IPS-NIHi7 (cell line): ENCODE results near the gene CIPC.

Source experiments
- DNase-seq: peaks from one replicate; pipeline ENCODE4 v3.0.0; 2012; ENCODE audit warnings: mixed read lengths; ENCODE audit errors: extremely low spot score

The CIPC gene

DNA sequence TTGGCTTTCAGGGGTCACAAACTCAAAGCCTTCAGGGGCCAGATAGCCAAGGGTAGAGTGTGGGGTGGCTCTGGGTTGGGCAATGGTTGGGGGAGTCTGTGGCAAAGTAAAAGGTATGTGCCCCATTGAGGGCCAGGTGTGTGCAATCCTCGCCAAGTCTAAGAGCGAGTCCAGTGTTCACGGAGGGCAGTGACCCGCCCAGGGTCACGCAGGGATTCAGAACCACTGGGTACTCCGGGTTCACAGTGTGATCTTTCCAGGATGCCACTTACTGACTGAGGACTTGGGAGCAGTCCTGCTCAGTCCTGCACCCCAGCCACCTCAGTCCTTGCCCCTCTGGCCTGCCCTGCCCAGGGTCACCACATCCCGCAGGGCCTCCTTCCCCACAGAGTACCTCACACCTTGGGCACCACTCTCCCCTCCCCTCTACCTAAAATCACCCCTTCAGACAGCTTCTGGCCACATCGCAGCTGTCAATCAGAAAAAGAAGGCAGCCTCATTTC, 27.8 kb downstream of the CIPC start:
- DNase-seq = no peak

GRCh38 chr14:77126461-77126990, 28.5 kb downstream of the CIPC start:
- no peak for DNase-seq

- DNase-seq = no peak
These were observed 30.4 kb downstream of the CIPC start for GRCh38 chr14:77128414-77128891.

DNA sequence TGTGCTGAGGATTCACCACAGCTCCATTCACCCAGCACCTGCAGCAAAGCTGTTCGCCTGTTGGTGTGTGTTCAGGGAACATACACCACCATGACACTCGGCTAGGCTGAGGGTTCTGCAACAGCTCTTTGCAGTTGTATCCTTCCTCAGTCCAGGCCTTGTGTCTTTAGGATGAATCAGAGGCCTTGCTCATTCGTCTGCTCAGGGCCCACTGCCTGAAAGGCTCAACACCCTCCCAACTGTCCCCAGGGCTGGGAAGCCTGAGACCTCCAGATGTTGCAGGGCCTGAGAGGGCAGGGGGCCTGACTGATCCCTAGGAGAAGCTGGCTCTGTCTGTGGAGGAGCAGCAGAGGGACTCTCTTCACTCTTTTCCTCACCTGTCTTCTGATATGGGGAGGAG, 32.3 kb downstream of the CIPC start:
- no peak for DNase-seq

- DNase-seq = no peak
These were observed 33.1 kb downstream of the CIPC start for GRCh38 chr14:77131206-77131605.

DNA sequence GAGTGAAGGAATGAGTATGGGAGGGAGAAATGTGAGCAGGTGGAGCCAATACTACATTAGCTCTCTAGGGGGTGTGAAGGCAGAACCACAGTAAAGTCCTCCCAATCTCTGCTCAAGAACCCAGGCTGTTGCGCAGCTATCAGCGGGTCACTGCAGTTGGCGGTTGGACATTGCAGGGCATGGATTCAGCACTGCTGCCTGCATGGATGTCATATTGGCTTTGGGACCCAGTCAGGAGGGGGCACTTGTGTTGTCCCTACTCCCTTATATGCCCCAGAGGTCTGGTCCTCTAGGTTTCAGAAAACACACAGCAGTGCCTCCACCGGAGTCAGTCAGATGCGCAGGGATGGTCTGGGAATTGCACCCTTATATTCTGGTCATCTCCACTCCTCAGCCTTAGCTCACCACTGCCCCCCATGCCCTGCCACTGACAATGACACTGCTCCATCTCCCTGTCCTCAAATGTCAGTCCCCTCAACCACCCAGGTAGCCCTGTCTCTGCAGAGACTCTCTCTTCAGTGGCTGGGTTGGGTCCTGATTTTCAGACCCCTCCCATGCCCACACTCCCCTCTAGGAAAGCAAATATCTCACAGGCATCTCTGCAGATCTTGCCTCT, 33.9 kb downstream of the CIPC start:
- no peak for DNase-seq

DNA sequence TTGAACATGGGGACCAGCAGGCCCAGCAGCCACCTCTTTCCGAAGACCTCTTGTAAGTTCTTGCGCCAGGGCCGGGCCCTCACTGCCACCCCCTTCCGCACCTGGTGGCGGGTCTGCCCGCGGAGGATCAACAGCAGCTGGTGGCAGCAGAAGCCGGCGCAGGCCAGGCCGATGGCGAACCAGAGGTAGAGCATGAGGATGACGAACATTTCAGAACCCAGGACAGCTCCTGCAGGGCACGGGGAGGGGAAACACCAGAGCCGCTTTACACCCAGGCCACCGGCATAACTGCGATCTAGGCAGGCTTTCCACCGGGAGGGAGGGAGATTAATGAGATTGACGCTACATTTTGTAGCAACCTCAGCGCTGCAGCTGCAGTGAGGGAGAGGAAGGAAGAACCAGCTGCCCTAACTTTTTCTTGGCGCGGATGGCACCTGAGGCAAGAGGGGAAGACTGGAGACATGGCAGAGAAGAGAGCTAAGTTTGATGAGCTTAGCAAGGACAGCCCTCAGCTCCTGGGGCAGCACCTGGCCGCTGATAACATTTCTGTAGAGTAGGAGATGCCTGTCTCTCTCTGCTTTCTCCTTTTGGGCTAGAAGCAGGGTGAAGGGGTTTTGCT, 35.8 kb downstream of the CIPC start:
- peak; percentile 92 for DNase-seq

- no peak for DNase-seq
These were observed 41.0 kb downstream of the CIPC start for GRCh38 chr14:77139022-77139421.

DNA sequence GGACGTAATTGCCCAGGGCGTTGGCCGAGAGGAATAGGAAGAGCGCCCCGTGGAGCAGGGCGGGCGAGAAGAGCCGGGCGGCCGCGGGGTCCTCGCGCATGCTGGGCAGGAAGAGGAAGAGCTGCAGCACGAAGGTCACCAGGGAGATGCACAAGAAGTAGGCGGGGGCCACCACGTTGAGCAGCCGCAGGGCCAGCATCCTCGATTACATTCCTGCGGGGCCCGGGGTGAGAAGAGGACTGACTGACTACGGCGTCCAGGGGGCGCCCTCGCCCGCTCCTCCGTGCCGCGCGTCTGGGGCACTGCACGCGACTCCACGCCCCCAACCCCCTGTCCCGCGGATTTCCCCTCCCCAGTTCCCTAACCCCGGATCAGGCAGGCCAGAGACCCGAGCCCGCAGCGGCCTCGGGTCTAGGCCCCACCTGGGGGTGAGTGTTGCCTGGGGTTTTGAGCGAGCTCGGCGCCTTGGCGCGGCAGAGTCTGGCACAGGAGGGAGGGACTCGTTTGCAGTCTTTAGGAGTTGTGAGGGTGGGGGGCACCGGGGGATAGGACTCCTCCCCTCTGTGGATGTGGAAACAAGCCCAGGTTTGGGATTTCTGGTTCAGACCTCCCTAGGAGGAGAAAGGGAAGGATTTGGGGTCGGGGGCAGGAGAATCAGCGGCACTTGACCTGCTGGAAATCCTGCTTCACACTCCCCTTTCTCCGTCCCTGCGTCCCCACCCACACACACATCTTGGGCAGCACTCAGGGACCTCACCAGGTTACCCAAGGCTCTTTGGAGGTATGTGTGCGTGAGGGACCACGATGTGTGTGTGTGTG, 41.7 kb downstream of the CIPC start:
- DNase-seq = peak; percentile 86

GRCh38 chr14:77140359-77141213, 42.5 kb downstream of the CIPC start:
- DNase-seq = no peak

- DNase-seq = peak; percentile 83
These were observed 43.4 kb downstream of the CIPC start, which contains the start of gene ZDHHC22 for GRCh38 chr14:77141214-77142004. Gene ZDHHC22 (minus strand): TSS chr14:77141791. CDS start chr14:77139738, 2,053 bp downstream.

GRCh38 chr14:77142005-77142800, 44.1 kb downstream of the CIPC start:
- DNase-seq = no peak

DNA sequence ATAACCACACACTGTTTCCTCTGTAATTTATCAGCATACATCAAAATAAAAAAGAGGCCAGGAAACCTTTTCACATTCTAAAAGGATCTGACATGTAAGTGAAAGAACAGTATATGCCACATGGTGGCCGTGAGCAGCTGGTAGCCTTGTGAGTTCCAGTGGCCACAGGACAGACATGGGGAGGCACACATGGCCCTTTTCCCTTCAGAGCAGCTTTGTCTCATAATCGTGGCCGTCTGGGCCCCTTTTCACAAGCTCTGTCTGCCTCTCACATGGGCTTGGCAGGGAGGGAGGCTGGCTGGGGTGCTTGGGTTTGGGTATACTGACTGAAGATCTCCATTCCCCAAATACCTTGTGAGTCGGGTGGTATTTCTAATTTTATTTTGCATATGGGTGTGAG, 45.0 kb downstream of the CIPC start:
- no peak for DNase-seq

GRCh38 chr14:77144412-77145115, 46.5 kb downstream of the CIPC start:
- no peak for DNase-seq

- DNase-seq = no peak
These were observed 48.1 kb downstream of the CIPC start for GRCh38 chr14:77145975-77146740.

DNA sequence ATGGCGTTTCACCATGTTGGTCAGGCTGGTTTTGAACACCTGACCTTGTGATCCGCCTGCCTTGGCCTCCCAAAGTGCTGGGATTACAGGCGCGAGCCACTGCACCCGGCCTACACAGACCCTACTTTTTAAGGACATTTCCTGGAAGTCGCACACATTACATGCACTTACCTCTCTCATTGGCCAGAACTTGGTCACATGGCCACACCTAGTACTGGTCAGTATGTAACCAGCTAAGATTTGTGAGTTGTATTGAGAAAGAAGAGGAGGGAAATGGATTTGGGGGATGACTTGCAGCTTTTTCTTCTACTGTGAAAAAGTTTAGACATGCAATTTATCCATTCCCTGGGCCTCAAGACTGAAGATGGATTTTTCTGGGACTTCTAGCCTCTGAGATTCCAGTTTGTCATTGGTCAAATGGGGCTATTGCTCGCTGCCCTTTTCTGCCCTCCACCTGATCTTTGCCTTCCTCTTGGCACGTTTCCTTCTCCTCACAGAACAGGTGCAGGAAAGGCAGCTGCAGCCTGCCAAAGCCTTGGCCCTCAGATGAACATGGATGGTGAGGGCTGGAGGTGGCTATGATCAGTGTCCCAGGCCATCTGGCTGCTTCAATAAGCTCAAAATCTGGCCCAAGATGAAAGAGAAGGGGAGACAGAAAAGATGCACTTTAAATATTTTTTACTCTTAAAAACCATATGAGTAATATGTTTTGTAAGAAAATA, 50.6 kb downstream of the CIPC start:
- DNase-seq = no peak

DNA sequence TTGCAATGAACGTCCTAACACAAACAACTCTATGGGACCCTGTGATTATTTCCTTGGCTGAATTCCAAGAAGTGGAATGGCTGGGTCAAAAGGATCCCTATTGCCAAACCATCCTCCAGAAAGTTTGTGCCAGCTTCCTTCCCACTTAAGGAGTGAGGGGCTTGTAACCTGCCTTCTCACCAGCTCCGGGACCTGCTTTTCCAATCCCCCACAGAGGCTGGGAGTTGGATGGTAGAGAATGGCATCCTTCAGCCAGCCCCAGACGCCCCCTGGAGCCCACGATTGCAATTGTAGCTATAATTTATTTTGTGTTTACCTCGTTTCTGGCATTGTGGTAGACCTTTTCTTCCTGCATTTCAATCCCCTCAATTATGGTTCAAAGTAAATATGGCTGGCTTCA, 53.2 kb downstream of the CIPC start:
- peak; percentile 80 for DNase-seq
